ENCODE results near the gene WDR48. TPM values are rescaled to one million over a fixed set of nuclear protein-coding genes. Genes with fewer than 3 reads are reported as not detected.
A peak's percentile ranks its signal among the peaks of the same experiment; 100 is the strongest.

WDR48 gene
- total RNA-seq, 1 donor from 2014 or later, result 58.9 TPM

DNA sequence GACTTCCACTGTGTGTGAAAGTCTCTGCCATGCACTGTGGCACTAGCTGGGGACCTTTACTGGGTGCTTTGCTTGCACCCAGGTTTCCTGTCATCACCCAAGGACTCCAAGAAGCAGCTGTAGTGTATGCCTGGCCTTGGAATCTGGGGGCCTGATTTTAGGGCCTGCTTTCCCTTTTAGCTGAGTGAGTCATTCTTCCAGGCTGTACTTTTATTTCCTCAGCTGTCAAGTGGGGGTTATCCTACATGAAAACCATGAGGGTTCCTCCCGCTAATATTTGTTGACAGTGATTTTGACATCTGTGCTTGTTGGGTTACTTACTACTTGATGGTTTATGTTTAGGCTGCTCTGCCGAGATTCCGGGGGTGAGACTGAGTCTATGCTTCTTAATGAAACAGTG lies 37.1 kb downstream of the WDR48 start:
- Mint-ChIP-seq H3K4me1 (no peaks in the 10 kb centered on the region), H3K4me3 (no peak overlapping the region), H3K9me3 (no peaks in the 10 kb centered on the region), H3K27me3 (ENCODE audit: low read depth) (no peaks in the 10 kb centered on the region), H3K36me3 (peaks cover 46% of the 10 kb centered on the region), H3K27ac (no peak overlapping the region)
- TF ChIP-seq, protein P1, sequence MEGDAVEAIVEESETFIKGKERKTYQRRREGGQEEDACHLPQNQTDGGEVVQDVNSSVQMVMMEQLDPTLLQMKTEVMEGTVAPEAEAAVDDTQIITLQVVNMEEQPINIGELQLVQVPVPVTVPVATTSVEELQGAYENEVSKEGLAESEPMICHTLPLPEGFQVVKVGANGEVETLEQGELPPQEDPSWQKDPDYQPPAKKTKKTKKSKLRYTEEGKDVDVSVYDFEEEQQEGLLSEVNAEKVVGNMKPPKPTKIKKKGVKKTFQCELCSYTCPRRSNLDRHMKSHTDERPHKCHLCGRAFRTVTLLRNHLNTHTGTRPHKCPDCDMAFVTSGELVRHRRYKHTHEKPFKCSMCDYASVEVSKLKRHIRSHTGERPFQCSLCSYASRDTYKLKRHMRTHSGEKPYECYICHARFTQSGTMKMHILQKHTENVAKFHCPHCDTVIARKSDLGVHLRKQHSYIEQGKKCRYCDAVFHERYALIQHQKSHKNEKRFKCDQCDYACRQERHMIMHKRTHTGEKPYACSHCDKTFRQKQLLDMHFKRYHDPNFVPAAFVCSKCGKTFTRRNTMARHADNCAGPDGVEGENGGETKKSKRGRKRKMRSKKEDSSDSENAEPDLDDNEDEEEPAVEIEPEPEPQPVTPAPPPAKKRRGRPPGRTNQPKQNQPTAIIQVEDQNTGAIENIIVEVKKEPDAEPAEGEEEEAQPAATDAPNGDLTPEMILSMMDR (IDR thresholded peaks at IDR 0.05; ENCODE audit: unreplicated experiment), result no peak
- DNase-seq (ENCODE audit: low spot score in 2 of 2, unreplicated experiment in 2 of 2), result no peak

GRCh38 chr3:39090922-39091321 lies 39.1 kb downstream of the WDR48 start:
- no peaks in the 10 kb centered on the region for H3K4me1 Mint-ChIP-seq
- H3K36me3 Mint-ChIP-seq, result peaks cover 54% of the 10 kb centered on the region
- no peaks in the 10 kb centered on the region for H3K9me3 Mint-ChIP-seq
- H3K27ac Mint-ChIP-seq, result no peak overlapping the region
- TF ChIP-seq, protein P1 (IDR thresholded peaks at IDR 0.05; ENCODE audit: unreplicated experiment), result no peak
- DNase-seq (ENCODE audit: low spot score in 2 of 2, unreplicated experiment in 2 of 2), result no peak
- no peaks in the 10 kb centered on the region for H3K27me3 Mint-ChIP-seq (ENCODE audit: low read depth)
- H3K4me3 Mint-ChIP-seq, result no peak overlapping the region

- H3K9me3 Mint-ChIP-seq, result no peaks in the 10 kb centered on the region
- H3K27me3 Mint-ChIP-seq (ENCODE audit: low read depth), result no peaks in the 10 kb centered on the region
- peaks cover 31% of the 10 kb centered on the region for H3K36me3 Mint-ChIP-seq
- H3K4me1 Mint-ChIP-seq, result peaks cover 7% of the 10 kb centered on the region
- no peak for DNase-seq (ENCODE audit: low spot score in 2 of 2, unreplicated experiment in 2 of 2)
- H3K27ac Mint-ChIP-seq, result no peak overlapping the region
- H3K4me3 Mint-ChIP-seq, result no peak overlapping the region
- TF ChIP-seq, protein P1 (IDR thresholded peaks at IDR 0.05; ENCODE audit: unreplicated experiment), result no peak
Observed at GRCh38 chr3:39094851-39095677, 43.2 kb downstream of the WDR48 start.

DNA sequence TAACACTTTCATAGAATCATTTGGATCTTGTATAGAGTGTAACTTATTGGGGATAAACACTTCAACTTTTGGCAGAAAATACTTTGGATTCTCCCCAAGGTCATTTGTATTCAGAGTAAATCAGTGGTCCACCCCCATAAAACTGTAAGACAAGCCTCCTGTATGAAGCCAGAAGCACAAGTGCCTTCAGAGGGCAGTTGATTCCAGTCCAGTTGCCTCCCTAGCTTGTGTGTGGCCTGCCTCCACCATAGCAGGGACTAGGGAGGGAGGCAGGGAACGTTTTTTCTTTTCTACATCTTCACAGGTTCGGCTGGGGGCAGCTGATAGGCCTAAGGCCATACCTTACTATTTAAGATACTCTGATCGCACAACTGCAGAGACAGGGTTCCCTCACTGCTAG lies 44.0 kb downstream of the WDR48 start:
- TF ChIP-seq, protein P1 (IDR thresholded peaks at IDR 0.05; ENCODE audit: unreplicated experiment), result no peak
- H3K27me3 Mint-ChIP-seq (ENCODE audit: low read depth), result no peaks in the 10 kb centered on the region
- no peaks in the 10 kb centered on the region for H3K9me3 Mint-ChIP-seq
- peaks cover 26% of the 10 kb centered on the region for H3K36me3 Mint-ChIP-seq
- DNase-seq (ENCODE audit: low spot score in 2 of 2, unreplicated experiment in 2 of 2), result no peak
- no peak overlapping the region for H3K27ac Mint-ChIP-seq
- no peak overlapping the region for H3K4me3 Mint-ChIP-seq
- peaks cover 7% of the 10 kb centered on the region for H3K4me1 Mint-ChIP-seq

GRCh38 chr3:39096775-39097174 lies 45.0 kb downstream of the WDR48 start:
- Mint-ChIP-seq H3K9me3 (no peaks in the 10 kb centered on the region), H3K27ac (peak overlapping the region; percentile 85), H3K4me3 (no peak overlapping the region), H3K4me1 (peaks cover 7% of the 10 kb centered on the region), H3K36me3 (peaks cover 26% of the 10 kb centered on the region), H3K27me3 (ENCODE audit: low read depth) (no peaks in the 10 kb centered on the region)
- TF ChIP-seq, protein P1 (IDR thresholded peaks at IDR 0.05; ENCODE audit: unreplicated experiment), result no peak
- DNase-seq (ENCODE audit: low spot score in 2 of 2, unreplicated experiment in 2 of 2), result no peak
